T-cell (primary cell): ENCODE data around the gene TRIM7. TPM values are rescaled to one million over a fixed set of nuclear protein-coding genes. Genes with fewer than 3 reads are reported as not detected.

ENCODE experiments used
- ATAC-seq, 4 experiments: fragments of 200-7000 bp in 3 of 4; fragments of 150-1000 bp in 1 of 4; cut with Tn5 transposase; replicated peaks in 1 of 4; 1 replicate in 3 of 4; 2 replicates in 1 of 4; pipeline ENCODE4 v1.10.0; 2021; ENCODE audit warnings: moderate library complexity in 3 of 4, mild to moderate bottlenecking in 2 of 4, moderate number of reproducible peaks in 1 of 4
- CTCF ChIA-PET, 2 donors: fragments of 300-600 bp; sonication (Branson Sonifier 250); formaldehyde crosslinking; loops; one replicate each; lab custom pipeline; 2022; ENCODE audit warnings: antibody characterized with exemption in 2 of 2; lab: Charles Lee
- POLR2A ChIA-PET, 2 donors: fragments of 300-600 bp; sonication (Branson Sonifier 250); formaldehyde crosslinking; loops; one replicate each; lab custom pipeline; 2022; ENCODE audit warnings: antibody characterized with exemption in 2 of 2; lab: Charles Lee
- DNase-seq, 35 experiments: peaks; one replicate each; pipeline versions ENCODE4 v3.0.0 to v3.0.0-alpha.2; 2013 to 2023
- H3K27ac ChIP-seq: one replicate; pipeline ENCODE4 v1.5.1; 2013; ENCODE audit warnings: low read length
- H3K27me3 ChIP-seq, 2 experiments: replicated peaks in 1 of 2; 1 replicate in 1 of 2; 2 replicates in 1 of 2; pipeline versions ENCODE4 v1.6.1 to v1.7.0; 2013; ENCODE audit warnings: low read length in 1 of 2, mixed read lengths in 1 of 2; ENCODE audit not compliant: control insufficient read depth in 2 of 2, insufficient read depth in 2 of 2; ENCODE audit errors: extremely low read depth in 1 of 2
- H3K36me3 ChIP-seq, 2 donors: 1 replicate in 1 of 2; 2 replicates in 1 of 2; pipeline versions ENCODE4 v1.6.1 to v1.7.0; 2013; ENCODE audit warnings: low read length in 1 of 2; ENCODE audit not compliant: control insufficient read depth in 2 of 2, insufficient read depth in 1 of 2; ENCODE audit errors: extremely low read depth in 1 of 2
- H3K4me1 ChIP-seq, 2 experiments: 1 replicate in 1 of 2; 2 replicates in 1 of 2; pipeline versions ENCODE4 v1.6.1 to v1.7.0; 2013; ENCODE audit warnings: low read length in 2 of 2, mixed read lengths in 1 of 2; ENCODE audit not compliant: insufficient read depth in 2 of 2, control insufficient read depth in 1 of 2; ENCODE audit errors: extremely low read depth in 1 of 2
- H3K4me3 ChIP-seq, 2 donors: 1 replicate in 1 of 2; 2 replicates in 1 of 2; pipeline versions ENCODE4 v1.5.1 to v1.7.0; 2013; ENCODE audit warnings: mild to moderate bottlenecking in 2 of 2, low read length in 1 of 2, moderate library complexity in 1 of 2; ENCODE audit not compliant: control insufficient read depth in 1 of 2; ENCODE audit errors: extremely low read depth in 1 of 2
- H3K9me3 ChIP-seq: 2 replicates; pipeline ENCODE4 v1.7.0; 2013
- H3K27ac Mint-ChIP-seq, 2 donors: one replicate each; pipeline ENCODE4 v1.8.0; 2020 to 2021; ENCODE audit warnings: mild to moderate bottlenecking in 2 of 2, mixed read lengths in 2 of 2
- H3K27me3 Mint-ChIP-seq, 2 donors: one replicate each; pipeline ENCODE4 v1.8.0; 2021 to 2022; ENCODE audit warnings: mixed read lengths in 2 of 2
- H3K36me3 Mint-ChIP-seq: one replicate; pipeline ENCODE4 v1.8.0; 2021; ENCODE audit warnings: mixed read lengths
- H3K4me1 Mint-ChIP-seq, 3 donors: one replicate each; pipeline ENCODE4 v1.8.0; 2020 to 2022; ENCODE audit warnings: mixed read lengths in 3 of 3, mild to moderate bottlenecking in 1 of 3
- H3K4me3 Mint-ChIP-seq, 3 donors: one replicate each; pipeline ENCODE4 v1.8.0; 2020 to 2022; ENCODE audit warnings: mild to moderate bottlenecking in 3 of 3, mixed read lengths in 3 of 3, moderate library complexity in 3 of 3
- H3K9me3 Mint-ChIP-seq, 3 donors: one replicate each; pipeline ENCODE4 v1.8.0; 2020 to 2022; ENCODE audit warnings: mixed read lengths in 3 of 3
- WGBS: methylation state at CpG from one replicate; pipeline ENCODE4 v1.1.5; 2013; ENCODE audit warnings: missing lambda C conversion rate; ENCODE audit not compliant: insufficient coverage; 5-methylcytosine and 5-hydroxymethylcytosine counted together
- total RNA-seq, 35 experiments: library from RNA in 6 of 35; stranded (reverse) in 6 of 35; fragments of 120-200 nt in 1 of 35; gene quantifications; one replicate each; pipeline versions ENCODE4 v1.2.1 to v1.2.4 and lab custom pipeline; 2013 to 2026

TRIM7 gene
- total RNA-seq, 5 donors from 2014 or later (not counting 1 experiment from before 2014, with no cell fraction given), result 1.6 to 3.1 (median 3.0) TPM

DNA sequence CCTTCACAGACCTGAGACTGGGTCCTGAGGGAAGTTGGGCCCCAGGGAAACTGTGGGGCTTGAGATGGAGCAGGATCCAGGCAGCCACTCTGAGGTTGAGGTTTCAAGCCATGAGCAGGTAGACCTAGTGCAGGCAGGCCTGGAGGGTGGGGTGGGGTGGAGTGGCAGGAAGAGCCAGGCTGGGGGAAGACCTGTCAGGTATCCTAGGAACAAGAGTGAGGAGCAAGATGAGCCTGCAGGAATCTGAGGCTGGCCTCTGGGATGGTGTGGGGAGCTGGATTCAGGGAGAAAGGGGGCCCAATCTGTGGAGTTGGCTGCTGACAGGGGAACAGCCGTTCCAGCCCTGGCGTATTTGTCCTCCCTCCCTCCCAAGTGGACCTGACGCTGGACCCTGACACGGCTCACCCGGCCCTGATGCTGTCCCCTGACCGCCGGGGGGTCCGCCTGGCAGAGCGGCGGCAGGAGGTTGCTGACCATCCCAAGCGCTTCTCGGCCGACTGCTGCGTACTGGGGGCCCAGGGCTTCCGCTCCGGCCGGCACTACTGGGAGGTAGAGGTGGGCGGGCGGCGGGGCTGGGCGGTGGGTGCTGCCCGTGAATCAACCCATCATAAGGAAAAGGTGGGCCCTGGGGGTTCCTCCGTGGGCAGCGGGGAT lies 28.9 kb upstream of the TRIM7 start:
- H3K4me3 Mint-ChIP-seq, result no peak overlapping the region
- ChIA-PET POLR2A (interaction anchor here in 1 of 2 donors (0.5 kb wide), 1 partner anchor 11 kb away, joined by 8 read pairs; the partner anchor contains the start of gene TRIM41), CTCF (no interaction called here)
- peaks cover 0 to 2% (median 0%) of the 10 kb centered on the region in 3 donors for H3K9me3 Mint-ChIP-seq
- Histone ChIP-seq H3K4me1 (peaks cover 3 to 20% of the 10 kb centered on the region in 2 experiments), H3K9me3 (no peaks in the 10 kb centered on the region), H3K27me3 (no peaks in the 10 kb centered on the region), H3K4me3 (no peak overlapping the region), H3K27ac (no peak overlapping the region), H3K36me3 (peaks cover 31 to 94% of the 10 kb centered on the region in 2 donors)
- H3K27ac Mint-ChIP-seq, result no peak overlapping the region
- ATAC-seq (peak in 1 of 4 experiments; percentile 7), DNase-seq (no peak)
- peaks cover 55% of the 10 kb centered on the region for H3K36me3 Mint-ChIP-seq
- no peaks in the 10 kb centered on the region for H3K27me3 Mint-ChIP-seq
- peaks cover 18 to 29% (median 28%) of the 10 kb centered on the region in 3 donors for H3K4me1 Mint-ChIP-seq
- 92% methylated on average over 10 of the region's 24 CpGs for WGBS

DNA sequence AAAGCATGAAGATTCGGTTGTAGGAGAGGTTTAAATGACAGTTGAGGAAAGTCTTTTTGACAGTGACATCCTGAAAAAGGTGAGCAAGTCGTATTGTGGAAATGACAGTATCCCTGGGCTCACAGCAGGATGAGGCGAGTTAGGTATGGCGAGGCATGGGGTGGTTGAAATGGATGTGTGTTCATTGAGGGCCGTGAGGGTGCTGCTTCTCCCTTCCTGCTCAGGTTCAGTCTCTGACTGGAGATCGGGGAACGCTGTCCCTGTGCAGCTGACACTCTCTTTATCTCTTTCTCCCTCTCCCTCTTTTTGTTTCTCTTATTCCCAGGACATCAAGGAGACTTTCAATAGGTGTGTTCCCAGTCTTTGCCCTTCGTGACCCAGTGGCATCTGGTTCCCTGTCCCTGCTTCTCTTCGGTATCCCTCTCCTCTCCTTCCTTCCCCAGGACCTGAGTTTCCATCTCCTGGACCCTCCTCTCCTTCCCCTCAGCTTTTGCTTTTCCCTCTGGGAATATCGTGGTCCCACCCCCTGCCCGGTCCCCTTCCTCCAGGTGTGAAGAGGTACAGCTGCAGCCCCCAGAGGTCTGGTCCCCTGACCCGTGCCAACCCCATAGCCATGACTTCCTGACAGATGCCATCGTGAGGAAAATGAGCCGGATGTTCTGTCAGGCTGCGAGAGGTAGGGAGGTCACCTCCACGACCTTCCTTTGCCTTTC lies 28.2 kb upstream of the TRIM7 start:
- H3K9me3 ChIP-seq, result no peaks in the 10 kb centered on the region

DNA sequence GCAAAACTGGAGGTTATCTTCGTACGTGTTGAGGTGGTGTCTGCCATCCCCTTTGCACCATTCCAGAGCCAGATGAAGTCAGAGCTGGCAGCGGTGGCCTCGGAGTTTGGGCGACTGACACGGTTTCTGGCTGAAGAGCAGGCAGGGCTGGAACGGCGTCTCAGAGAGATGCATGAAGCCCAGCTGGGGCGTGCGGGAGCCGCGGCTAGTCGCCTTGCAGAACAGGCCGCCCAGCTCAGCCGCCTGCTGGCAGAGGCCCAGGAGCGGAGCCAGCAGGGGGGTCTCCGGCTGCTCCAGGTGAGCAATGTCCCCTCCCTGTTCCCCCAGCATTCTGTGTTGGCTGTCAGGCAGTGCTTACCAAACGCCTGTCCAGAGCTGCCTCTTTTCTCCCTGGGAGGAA lies 27.6 kb upstream of the TRIM7 start:
- POLR2A ChIA-PET, result no interaction called here
- DNase-seq, result no peak
- H3K27me3 Mint-ChIP-seq, result no peaks in the 10 kb centered on the region
- H3K4me1 ChIP-seq, result peaks cover 3 to 23% of the 10 kb centered on the region in 2 experiments
- no peak overlapping the region for H3K4me3 ChIP-seq
- WGBS, result 96% methylated on average over 18 of the region's 18 CpGs
- peaks cover 12 to 19% (median 18%) of the 10 kb centered on the region in 3 donors for H3K4me1 Mint-ChIP-seq
- no peak overlapping the region for H3K27ac ChIP-seq
- peaks cover 42% of the 10 kb centered on the region for H3K36me3 Mint-ChIP-seq
- ATAC-seq, result no peak
- no peak overlapping the region for H3K4me3 Mint-ChIP-seq
- no peaks in the 10 kb centered on the region for H3K9me3 ChIP-seq
- CTCF ChIA-PET, result no interaction called here
- peak overlapping the region in 1 of 2 donors; percentile 0 for H3K27ac Mint-ChIP-seq
- peaks cover 0 to 2% (median 0%) of the 10 kb centered on the region in 3 donors for H3K9me3 Mint-ChIP-seq
- no peaks in the 10 kb centered on the region for H3K27me3 ChIP-seq
- peaks cover 27 to 84% of the 10 kb centered on the region in 2 donors for H3K36me3 ChIP-seq

More for the DNA sequence above, 28.2 kb upstream of the TRIM7 start:
- DNase-seq (no peak), ATAC-seq (peak in 1 of 4 experiments; percentile 19)
- Mint-ChIP-seq H3K4me1 (peaks cover 16 to 24% (median 23%) of the 10 kb centered on the region in 3 donors), H3K27me3 (no peaks in the 10 kb centered on the region), H3K9me3 (peaks cover 0 to 2% (median 0%) of the 10 kb centered on the region in 3 donors), H3K36me3 (peaks cover 49% of the 10 kb centered on the region), H3K27ac (peak overlapping the region; percentile 23 to 40), H3K4me3 (no peak overlapping the region)
- Histone ChIP-seq H3K4me3 (no peak overlapping the region), H3K4me1 (peaks cover 3 to 22% of the 10 kb centered on the region in 2 experiments), H3K27me3 (no peaks in the 10 kb centered on the region), H3K36me3 (peaks cover 29 to 88% of the 10 kb centered on the region in 2 donors), H3K27ac (no peak overlapping the region)
- CTCF ChIA-PET, result no interaction called here
- POLR2A ChIA-PET, result no interaction called here
- WGBS, result 90% methylated on average over 11 of the region's 16 CpGs

DNA sequence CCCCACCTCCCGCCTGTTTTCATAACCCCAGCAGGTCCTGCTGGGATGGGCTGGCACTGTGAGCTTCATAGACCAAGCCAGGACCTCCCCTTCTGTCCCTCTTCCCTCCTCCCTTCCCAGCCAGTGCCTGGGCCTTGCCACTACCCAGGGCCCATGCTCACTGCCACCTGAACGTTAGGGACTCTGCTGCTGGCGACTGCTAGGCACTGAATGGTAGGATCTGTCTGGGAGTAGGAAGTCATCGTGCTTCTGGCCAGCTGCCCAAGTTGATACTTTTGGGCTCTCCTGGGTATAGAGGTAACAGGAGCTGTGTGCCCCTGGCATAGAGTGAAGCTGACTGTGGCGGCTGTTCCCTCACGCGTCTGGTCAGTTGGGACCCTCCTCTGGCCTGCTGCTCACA lies 26.4 kb upstream of the TRIM7 start:
- peaks cover 32% of the 10 kb centered on the region for H3K36me3 Mint-ChIP-seq
- no peaks in the 10 kb centered on the region for H3K27me3 Mint-ChIP-seq
- peaks cover 3 to 23% of the 10 kb centered on the region in 2 experiments for H3K4me1 ChIP-seq
- H3K27ac Mint-ChIP-seq, result peak overlapping the region; percentile 25 to 44
- 96% methylated on average over 7 of the region's 7 CpGs for WGBS
- DNase-seq (no peak), ATAC-seq (no peak)
- H3K4me3 ChIP-seq, result no peak overlapping the region
- ChIA-PET CTCF (interaction anchor here in 1 of 2 donors (0.7 kb wide), 1 partner anchor 380 kb away, joined by 4 read pairs; no protein-coding TSS in a partner anchor), POLR2A (interaction anchor here in 1 of 2 donors (0.6 to 0.7 kb wide), 2 partner anchors 16 to 21 kb away, joined by 4 to 9 read pairs; no protein-coding TSS in a partner anchor)
- H3K27me3 ChIP-seq, result no peaks in the 10 kb centered on the region
- peaks cover 27 to 73% of the 10 kb centered on the region in 2 donors for H3K36me3 ChIP-seq
- H3K4me3 Mint-ChIP-seq, result no peak overlapping the region
- H3K27ac ChIP-seq, result no peak overlapping the region
- H3K4me1 Mint-ChIP-seq, result peaks cover 15 to 26% (median 20%) of the 10 kb centered on the region in 3 donors
- H3K9me3 ChIP-seq, result no peaks in the 10 kb centered on the region
- H3K9me3 Mint-ChIP-seq, result no peaks in the 10 kb centered on the region

DNA sequence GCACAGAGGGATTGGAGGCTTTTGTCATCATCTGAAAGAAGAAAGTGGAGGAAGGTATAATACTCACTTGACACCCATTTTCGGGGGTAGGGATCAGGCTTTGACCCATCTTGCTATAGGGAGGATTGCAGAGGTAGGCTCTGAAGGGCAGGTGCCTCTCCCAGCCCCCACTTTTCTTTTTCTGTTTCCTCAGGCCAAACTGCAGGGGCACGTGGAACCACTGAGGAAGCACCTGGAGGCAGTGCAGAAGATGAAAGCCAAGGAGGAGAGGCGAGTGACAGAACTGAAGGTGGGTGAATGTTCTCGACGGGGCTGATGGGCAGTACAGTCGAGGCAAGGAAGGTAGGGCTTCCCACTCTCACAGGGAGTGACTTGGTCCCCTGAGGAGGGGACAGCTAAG lies 25.6 kb upstream of the TRIM7 start:
- no peaks in the 10 kb centered on the region for H3K9me3 Mint-ChIP-seq
- peaks cover 27% of the 10 kb centered on the region for H3K36me3 Mint-ChIP-seq
- POLR2A ChIA-PET, result no interaction called here
- H3K27me3 ChIP-seq, result no peaks in the 10 kb centered on the region
- peaks cover 22 to 34% (median 27%) of the 10 kb centered on the region in 3 donors for H3K4me1 Mint-ChIP-seq
- no peak for DNase-seq
- peaks cover 24 to 64% of the 10 kb centered on the region in 2 donors for H3K36me3 ChIP-seq
- no peaks in the 10 kb centered on the region for H3K9me3 ChIP-seq
- peak overlapping the region; percentile 58 to 71 for H3K27ac Mint-ChIP-seq
- H3K27ac ChIP-seq, result no peak overlapping the region
- H3K4me1 ChIP-seq, result peaks cover 4 to 30% of the 10 kb centered on the region in 2 experiments
- peak overlapping the region in 1 of 3 donors; percentile 8 for H3K4me3 Mint-ChIP-seq
- no peak for ATAC-seq
- no peak overlapping the region for H3K4me3 ChIP-seq
- H3K27me3 Mint-ChIP-seq, result no peaks in the 10 kb centered on the region
- WGBS, result 70% methylated on average over 2 of the region's 6 CpGs
- CTCF ChIA-PET, result no interaction called here

DNA sequence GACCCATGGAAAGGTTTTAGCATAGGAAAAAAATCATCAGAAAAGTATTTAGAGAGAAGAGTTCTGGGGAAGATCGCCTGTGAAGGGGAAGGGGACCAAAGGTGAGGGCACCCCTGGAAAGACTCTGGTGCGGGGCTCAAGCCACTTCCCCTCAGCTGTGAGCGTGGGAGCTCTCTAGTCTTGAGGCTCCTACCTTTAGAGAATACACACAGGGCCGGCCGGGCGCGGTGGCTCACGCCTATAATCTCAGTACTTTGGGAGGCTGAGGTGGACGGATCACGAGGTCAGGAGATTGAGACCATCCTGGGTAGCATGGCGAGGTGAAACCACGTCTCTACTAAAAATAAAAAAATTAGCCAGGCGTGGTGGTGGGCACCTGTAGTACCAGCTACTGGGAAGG lies 25.0 kb upstream of the TRIM7 start:
- H3K27me3 ChIP-seq, result no peaks in the 10 kb centered on the region
- no peak overlapping the region for H3K4me3 ChIP-seq
- H3K27me3 Mint-ChIP-seq, result no peaks in the 10 kb centered on the region
- peaks cover 10 to 33% of the 10 kb centered on the region in 2 experiments for H3K4me1 ChIP-seq
- H3K27ac ChIP-seq, result no peak overlapping the region
- DNase-seq (no peak), ATAC-seq (no peak)
- H3K4me3 Mint-ChIP-seq, result peak overlapping the region in 1 of 3 donors; percentile 18
- peaks cover 28 to 37% (median 33%) of the 10 kb centered on the region in 3 donors for H3K4me1 Mint-ChIP-seq
- H3K36me3 Mint-ChIP-seq, result peaks cover 25% of the 10 kb centered on the region
- ChIA-PET POLR2A (interaction anchor here in 1 of 2 donors (0.9 kb wide), 1 partner anchor 10 kb away, joined by 3 read pairs; no protein-coding TSS in a partner anchor), CTCF (no interaction called here)
- 84% methylated on average over 6 of the region's 13 CpGs for WGBS
- peak overlapping the region; percentile 51 to 75 for H3K27ac Mint-ChIP-seq
- H3K9me3 Mint-ChIP-seq, result no peaks in the 10 kb centered on the region
- H3K36me3 ChIP-seq, result peaks cover 24 to 59% of the 10 kb centered on the region in 2 donors
- no peaks in the 10 kb centered on the region for H3K9me3 ChIP-seq
